ENCODE data around the gene PDE3A.
A peak's percentile ranks its signal among the peaks of the same experiment; 100 is the strongest.
"Not testable (repeated sequence)": the region's sequence is repeated elsewhere in the genome, so short reads cannot be mapped to it uniquely, and the experiment has no call there.

The PDE3A gene

GRCh38 chr12:20368114-20368650 is at the start of gene PDE3A:
TSS of gene PDE3A (plus strand) at chr12:20368537. CDS start at chr12:20369285, 748 bp downstream.
- peak in 34 of 51 donors; percentile 1 to 75 (median 31) for DNase-seq

GRCh38 chr12:20319366-20319765 is 49.0 kb upstream of the PDE3A start:
- no peak for DNase-seq

- no peak for DNase-seq
Measured at GRCh38 chr12:20320552-20320951, 47.8 kb upstream of the PDE3A start.

GRCh38 chr12:20330826-20331505 is 37.4 kb upstream of the PDE3A start:
- not testable (repeated sequence) for DNase-seq

- DNase-seq = no peak
Measured at GRCh38 chr12:20339060-20339459, 29.3 kb upstream of the PDE3A start.

GRCh38 chr12:20342111-20342510 is 26.2 kb upstream of the PDE3A start:
- DNase-seq = no peak

GRCh38 chr12:20345866-20346265 is 22.5 kb upstream of the PDE3A start:
- DNase-seq = no peak

- no peak for DNase-seq
Measured at GRCh38 chr12:20350026-20350425, 18.3 kb upstream of the PDE3A start.

GRCh38 chr12:20350495-20350894 is 17.8 kb upstream of the PDE3A start:
- DNase-seq = no peak

GRCh38 chr12:20351406-20351805 is 16.9 kb upstream of the PDE3A start:
- no peak for DNase-seq

GRCh38 chr12:20356048-20356447 is 12.3 kb upstream of the PDE3A start:
- DNase-seq = no peak

GRCh38 chr12:20360407-20360806 is 7.9 kb upstream of the PDE3A start:
- DNase-seq = no peak

- no peak for DNase-seq
Measured at GRCh38 chr12:20361416-20361815, 6.9 kb upstream of the PDE3A start.

- DNase-seq = no peak
Measured at GRCh38 chr12:20364501-20364900, 3.8 kb upstream of the PDE3A start.

GRCh38 chr12:20366776-20367409 is 1.4 kb upstream of the PDE3A start:
- no peak for DNase-seq

- peak in 1 of 51 donors; percentile 31 for DNase-seq
Measured at GRCh38 chr12:20367583-20368113, 689 bp upstream of the PDE3A start.

- DNase-seq = peak in 25 of 51 donors; percentile 3 to 50 (median 31)
Measured at GRCh38 chr12:20368651-20369304, 441 bp downstream of the PDE3A start.

- DNase-seq = peak in 40 of 51 donors; percentile 4 to 79 (median 36)
Measured at GRCh38 chr12:20369305-20370013, 1.1 kb downstream of the PDE3A start.

- DNase-seq = peak in 15 of 51 donors; percentile 2 to 44 (median 21)
Measured at GRCh38 chr12:20370014-20370386, 1.7 kb downstream of the PDE3A start.

- no peak for DNase-seq
Measured at GRCh38 chr12:20370866-20371519, 2.7 kb downstream of the PDE3A start.

All from hypothalamus (tissue), 51 donors.